Measurements from ENCODE around the gene GRM7.

The GRM7 gene

DNA sequence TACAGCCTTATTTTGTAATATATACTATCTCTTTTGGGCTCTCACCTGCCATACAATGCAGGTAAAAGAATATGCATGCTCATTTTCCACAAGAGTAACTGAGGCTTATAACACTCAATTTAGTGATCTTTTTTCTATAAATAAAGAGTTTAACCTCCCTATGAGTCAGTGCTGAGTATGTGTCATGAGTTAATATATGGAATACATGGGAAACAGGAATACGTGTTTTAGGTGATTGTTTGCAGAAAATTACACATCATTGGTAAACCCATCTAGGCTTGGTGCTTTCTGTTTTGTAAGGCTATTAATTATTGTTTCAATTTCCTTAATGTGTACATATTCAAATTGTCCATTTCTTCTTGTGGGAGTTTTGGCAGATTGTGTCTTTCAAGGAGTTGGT lies 411.3 kb downstream of the GRM7 start:
- no peak for TF ChIP-seq TAF1 (IDR thresholded peaks at IDR 0.05; ENCODE audit: borderline replicate concordance, insufficient read depth, low read length)
- TF ChIP-seq, protein P1, sequence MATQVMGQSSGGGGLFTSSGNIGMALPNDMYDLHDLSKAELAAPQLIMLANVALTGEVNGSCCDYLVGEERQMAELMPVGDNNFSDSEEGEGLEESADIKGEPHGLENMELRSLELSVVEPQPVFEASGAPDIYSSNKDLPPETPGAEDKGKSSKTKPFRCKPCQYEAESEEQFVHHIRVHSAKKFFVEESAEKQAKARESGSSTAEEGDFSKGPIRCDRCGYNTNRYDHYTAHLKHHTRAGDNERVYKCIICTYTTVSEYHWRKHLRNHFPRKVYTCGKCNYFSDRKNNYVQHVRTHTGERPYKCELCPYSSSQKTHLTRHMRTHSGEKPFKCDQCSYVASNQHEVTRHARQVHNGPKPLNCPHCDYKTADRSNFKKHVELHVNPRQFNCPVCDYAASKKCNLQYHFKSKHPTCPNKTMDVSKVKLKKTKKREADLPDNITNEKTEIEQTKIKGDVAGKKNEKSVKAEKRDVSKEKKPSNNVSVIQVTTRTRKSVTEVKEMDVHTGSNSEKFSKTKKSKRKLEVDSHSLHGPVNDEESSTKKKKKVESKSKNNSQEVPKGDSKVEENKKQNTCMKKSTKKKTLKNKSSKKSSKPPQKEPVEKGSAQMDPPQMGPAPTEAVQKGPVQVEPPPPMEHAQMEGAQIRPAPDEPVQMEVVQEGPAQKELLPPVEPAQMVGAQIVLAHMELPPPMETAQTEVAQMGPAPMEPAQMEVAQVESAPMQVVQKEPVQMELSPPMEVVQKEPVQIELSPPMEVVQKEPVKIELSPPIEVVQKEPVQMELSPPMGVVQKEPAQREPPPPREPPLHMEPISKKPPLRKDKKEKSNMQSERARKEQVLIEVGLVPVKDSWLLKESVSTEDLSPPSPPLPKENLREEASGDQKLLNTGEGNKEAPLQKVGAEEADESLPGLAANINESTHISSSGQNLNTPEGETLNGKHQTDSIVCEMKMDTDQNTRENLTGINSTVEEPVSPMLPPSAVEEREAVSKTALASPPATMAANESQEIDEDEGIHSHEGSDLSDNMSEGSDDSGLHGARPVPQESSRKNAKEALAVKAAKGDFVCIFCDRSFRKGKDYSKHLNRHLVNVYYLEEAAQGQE (IDR thresholded peaks at IDR 0.05; ENCODE audit: insufficient read depth in 1 of 2, low read depth in 2 of 2, low read length in 2 of 2) = no peak
- TF ChIP-seq SIN3A (IDR thresholded peaks at IDR 0.05; ENCODE audit: borderline replicate concordance, insufficient read depth, low read length) = no peak
- no peak for TF ChIP-seq POLR2AphosphoS5 (IDR thresholded peaks at IDR 0.05; ENCODE audit: low read depth, low read length)
- no peak for TF ChIP-seq FOXP2 (optimal IDR thresholded peaks at IDR 0.05; ENCODE audit: borderline replicate concordance, extremely low read depth, extremely low read length, insufficient read depth)

DNA sequence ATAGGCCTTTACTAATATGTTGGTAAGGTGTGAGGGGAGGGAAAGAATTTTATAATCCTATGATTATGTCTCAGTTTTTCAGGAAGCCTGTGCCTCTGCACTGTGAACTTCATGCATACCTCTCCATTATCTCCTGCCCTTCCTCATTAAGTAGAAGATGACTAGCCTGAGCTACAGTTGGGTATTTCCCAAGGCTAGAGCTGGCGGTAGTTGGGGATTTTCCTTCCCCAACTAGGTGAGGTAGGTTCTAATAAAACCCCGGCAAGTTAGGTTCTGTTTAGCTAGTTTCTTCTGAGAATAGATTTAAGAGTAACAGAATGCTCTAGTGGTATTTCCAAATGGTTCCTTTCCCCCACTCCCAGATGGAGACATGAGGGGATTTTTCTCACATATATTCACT lies 414.5 kb downstream of the GRM7 start:
- no peak for TF ChIP-seq TAF1 (IDR thresholded peaks at IDR 0.05; ENCODE audit: borderline replicate concordance, insufficient read depth, low read length)
- no peak for TF ChIP-seq POLR2AphosphoS5 (IDR thresholded peaks at IDR 0.05; ENCODE audit: low read depth, low read length)
- no peak for TF ChIP-seq SIN3A (IDR thresholded peaks at IDR 0.05; ENCODE audit: borderline replicate concordance, insufficient read depth, low read length)
- TF ChIP-seq FOXP2 (optimal IDR thresholded peaks at IDR 0.05; ENCODE audit: borderline replicate concordance, extremely low read depth, extremely low read length, insufficient read depth) = no peak
- TF ChIP-seq, protein P1 (IDR thresholded peaks at IDR 0.05; ENCODE audit: insufficient read depth in 1 of 2, low read depth in 2 of 2, low read length in 2 of 2) = no peak

DNA sequence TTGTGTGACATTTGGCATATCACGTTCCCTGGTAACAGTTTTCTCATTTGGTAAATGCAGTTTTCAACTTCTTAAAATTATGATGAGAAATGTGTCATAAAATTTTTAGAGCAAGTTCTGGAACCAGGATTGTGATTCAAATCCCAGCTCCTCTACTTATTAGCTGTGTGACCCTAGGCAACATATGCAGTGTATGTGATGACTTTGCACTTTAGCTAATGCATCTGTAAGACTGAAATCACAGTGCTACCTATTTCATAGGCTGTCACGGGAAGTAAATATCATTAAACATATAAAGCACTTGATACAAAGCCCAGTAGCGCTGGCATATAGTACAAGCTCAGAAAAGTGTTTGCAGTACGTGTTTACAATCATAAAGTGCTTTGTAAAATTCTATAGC lies 419.4 kb downstream of the GRM7 start:
- TF ChIP-seq FOXP2 (optimal IDR thresholded peaks at IDR 0.05; ENCODE audit: borderline replicate concordance, extremely low read depth, extremely low read length, insufficient read depth) (no peak), SIN3A (IDR thresholded peaks at IDR 0.05; ENCODE audit: borderline replicate concordance, insufficient read depth, low read length) (no peak)

DNA sequence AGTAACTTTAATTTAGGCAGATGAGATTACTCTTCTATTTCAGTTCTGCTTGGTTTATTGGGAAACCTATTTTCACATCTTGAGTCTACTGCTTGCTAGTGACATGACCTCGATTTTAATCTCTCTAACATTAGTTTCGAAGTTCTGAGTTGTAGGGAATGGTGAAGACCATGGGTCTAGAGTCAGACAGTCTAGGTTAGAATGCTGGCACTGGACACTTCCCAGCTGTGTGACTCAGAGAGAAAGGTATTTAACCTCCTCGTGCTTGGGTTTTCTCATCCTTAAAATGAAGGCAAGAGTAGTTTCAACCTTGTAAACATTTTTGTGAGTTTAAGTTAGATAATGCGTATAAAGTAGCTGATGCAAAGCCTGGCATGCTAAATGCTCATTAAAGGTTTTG lies 422.1 kb downstream of the GRM7 start:
- no peak for TF ChIP-seq TAF1 (IDR thresholded peaks at IDR 0.05; ENCODE audit: borderline replicate concordance, insufficient read depth, low read length)
- no peak for TF ChIP-seq FOXP2 (optimal IDR thresholded peaks at IDR 0.05; ENCODE audit: borderline replicate concordance, extremely low read depth, extremely low read length, insufficient read depth)
- TF ChIP-seq, protein P1 (IDR thresholded peaks at IDR 0.05; ENCODE audit: insufficient read depth in 1 of 2, low read depth in 2 of 2, low read length in 2 of 2) = no peak
- TF ChIP-seq SIN3A (IDR thresholded peaks at IDR 0.05; ENCODE audit: borderline replicate concordance, insufficient read depth, low read length) = no peak
- no peak for TF ChIP-seq POLR2AphosphoS5 (IDR thresholded peaks at IDR 0.05; ENCODE audit: low read depth, low read length)

DNA sequence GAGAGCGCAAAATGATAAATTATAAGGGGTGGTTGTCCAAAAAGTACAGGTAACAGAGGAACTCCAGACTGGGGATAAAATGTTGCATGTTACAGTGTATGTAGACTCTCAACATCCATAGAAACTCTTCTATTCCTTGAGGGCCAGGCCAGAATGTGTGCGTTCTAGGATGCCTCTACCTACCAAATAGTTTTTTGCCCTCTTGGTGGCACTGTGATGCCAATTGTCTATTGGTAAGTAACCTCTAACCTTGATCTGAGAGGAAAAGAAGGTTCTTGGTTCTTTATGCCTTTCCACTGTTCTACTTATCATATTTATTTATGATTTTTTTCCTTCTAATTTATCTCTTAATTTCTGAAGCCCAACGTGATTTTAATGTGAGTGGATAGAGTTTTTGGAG lies 424.6 kb downstream of the GRM7 start:
- TF ChIP-seq FOXP2 (optimal IDR thresholded peaks at IDR 0.05; ENCODE audit: borderline replicate concordance, extremely low read depth, extremely low read length, insufficient read depth) (no peak), SIN3A (IDR thresholded peaks at IDR 0.05; ENCODE audit: borderline replicate concordance, insufficient read depth, low read length) (no peak), POLR2AphosphoS5 (IDR thresholded peaks at IDR 0.05; ENCODE audit: low read depth, low read length) (no peak), TAF1 (IDR thresholded peaks at IDR 0.05; ENCODE audit: borderline replicate concordance, insufficient read depth, low read length) (no peak)
- TF ChIP-seq, protein P1 (IDR thresholded peaks at IDR 0.05; ENCODE audit: insufficient read depth in 1 of 2, low read depth in 2 of 2, low read length in 2 of 2) = no peak

Measured in PFSK-1 (cell line).